Right forelimb (tissue), 1 donor: ENCODE measurements around the gene FAM25A.

Experiments used
- DNase-seq: peaks from one replicate; pipeline ENCODE4 v3.0.0-alpha.2; 2018

The FAM25A gene

DNA sequence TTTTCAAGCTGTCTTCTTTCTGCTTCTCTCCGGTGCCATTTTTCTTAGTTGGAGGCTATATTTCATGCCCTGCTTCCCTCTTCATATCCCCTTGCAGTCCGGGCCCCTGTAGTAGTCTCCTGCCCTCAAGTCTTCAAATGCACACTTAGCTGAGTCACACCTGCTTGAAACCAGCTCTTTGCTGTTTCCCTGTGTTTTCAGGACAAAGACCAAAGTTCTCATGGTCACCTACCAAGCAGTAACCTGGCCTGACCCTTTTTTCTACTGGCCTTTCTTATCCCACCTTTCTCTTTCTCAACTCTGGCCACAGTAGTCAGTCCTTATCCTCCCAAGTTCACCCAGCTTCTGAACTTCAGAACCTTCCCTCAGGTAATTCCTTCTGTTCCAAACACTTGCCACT, 46.1 kb downstream of the FAM25A start:
- DNase-seq = no peak

DNA sequence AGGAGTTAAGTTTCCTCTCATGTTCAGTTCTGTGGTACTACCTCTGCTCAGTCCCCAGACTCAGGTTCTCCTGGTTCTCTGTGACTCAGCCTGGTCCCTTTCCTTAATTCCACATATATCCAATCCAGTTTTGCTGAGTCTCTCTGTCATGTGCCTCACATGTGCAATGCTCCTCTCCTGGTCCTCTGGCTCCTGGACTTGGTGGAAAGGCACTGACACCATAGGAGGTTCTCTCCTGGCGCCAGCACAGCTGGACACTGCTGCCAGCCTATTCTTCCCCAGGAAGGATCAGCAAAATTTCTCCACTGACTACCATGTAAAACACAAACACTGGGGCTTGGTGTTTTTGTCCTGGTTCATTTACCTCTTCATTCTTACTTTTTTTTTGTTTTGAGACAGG, 46.8 kb downstream of the FAM25A start:
- no peak for DNase-seq

DNA sequence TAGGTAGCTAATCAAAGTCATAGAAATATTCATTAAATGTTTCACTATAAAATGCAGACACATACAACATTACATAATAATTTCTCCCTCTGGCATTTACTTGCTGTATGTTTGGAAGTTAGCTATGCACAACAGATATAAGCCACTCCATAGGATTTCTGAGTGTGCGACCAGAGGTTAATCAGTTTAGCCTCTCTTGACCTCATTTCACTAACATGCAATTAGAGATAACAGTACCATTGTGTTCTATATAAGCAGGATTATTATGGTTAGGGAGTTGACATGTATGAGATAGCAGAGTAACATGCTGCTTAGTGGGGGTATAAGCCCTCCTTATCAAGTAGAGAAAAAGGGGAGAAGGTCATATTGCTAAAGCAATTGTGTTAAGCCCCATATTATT, 48.2 kb downstream of the FAM25A start:
- no peak for DNase-seq

DNA sequence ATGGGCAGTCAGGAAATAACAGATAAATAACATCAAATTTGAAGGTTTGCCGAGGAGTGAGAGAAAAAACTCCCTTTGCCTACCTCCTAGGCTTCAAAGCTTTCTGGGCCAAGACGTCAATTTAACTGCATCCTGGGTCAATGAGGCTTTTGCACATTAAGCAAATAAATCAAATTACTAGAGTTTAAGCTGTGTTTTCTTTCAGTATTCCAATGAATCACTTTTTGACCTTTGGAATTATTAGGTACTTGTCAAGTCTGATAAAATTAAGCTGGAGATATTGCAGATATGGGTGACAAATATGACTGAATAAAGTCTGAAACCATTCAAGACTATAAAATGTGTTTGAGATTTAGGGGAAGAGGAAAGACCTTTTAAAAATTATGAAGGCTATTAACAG, 52.4 kb downstream of the FAM25A start:
- DNase-seq = no peak
